SHP77 treated with DMSO at 0.1 percent for 48 hours (cell line): ENCODE data around the gene SIVA1.
"Not testable (repeated sequence)": the region's sequence is repeated elsewhere in the genome, so short reads cannot be mapped to it uniquely, and the experiment has no call there.

Source experiments
- DNase-seq: peaks from one replicate; lab custom pipeline; 2025; lab: John Stamatoyannopoulos, UW

SIVA1 gene

DNA sequence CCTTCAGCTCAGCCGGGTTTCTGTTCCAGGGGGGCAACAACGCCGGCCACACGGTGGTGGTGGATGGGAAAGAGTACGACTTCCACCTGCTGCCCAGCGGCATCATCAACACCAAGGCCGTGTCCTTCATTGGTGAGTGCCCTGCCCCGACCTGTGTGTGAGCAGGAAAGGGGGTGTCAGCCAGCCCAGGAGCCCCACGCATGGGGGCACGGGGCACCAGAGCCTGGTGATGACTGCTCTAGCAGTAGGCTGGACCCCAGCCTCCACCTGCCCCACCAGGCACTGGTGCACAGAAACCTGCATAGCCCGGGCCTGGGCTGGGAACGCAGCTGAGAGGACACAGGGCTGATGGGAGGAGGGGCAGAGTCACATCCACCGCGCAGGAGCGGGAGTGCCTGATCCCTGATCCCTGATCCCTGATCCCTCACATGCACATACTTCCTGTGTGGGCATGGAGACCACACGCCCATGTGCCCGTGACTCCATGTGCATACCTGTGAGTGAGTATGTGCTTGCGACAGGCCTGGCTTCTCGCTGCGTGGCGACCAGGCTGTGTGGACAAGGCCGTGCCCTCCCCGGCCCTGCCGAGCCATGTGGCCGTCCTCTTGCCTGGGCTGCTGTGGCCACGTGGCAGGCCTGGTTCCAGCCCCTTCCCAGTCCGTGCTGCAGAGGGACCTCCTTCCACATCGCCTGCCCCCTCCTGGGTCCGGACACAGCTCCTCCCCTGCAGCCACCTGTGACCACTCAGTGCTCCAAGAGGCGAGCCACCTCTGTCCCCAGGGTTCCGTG lies 17.8 kb upstream of the SIVA1 start:
- DNase-seq: peak; percentile 71

DNA sequence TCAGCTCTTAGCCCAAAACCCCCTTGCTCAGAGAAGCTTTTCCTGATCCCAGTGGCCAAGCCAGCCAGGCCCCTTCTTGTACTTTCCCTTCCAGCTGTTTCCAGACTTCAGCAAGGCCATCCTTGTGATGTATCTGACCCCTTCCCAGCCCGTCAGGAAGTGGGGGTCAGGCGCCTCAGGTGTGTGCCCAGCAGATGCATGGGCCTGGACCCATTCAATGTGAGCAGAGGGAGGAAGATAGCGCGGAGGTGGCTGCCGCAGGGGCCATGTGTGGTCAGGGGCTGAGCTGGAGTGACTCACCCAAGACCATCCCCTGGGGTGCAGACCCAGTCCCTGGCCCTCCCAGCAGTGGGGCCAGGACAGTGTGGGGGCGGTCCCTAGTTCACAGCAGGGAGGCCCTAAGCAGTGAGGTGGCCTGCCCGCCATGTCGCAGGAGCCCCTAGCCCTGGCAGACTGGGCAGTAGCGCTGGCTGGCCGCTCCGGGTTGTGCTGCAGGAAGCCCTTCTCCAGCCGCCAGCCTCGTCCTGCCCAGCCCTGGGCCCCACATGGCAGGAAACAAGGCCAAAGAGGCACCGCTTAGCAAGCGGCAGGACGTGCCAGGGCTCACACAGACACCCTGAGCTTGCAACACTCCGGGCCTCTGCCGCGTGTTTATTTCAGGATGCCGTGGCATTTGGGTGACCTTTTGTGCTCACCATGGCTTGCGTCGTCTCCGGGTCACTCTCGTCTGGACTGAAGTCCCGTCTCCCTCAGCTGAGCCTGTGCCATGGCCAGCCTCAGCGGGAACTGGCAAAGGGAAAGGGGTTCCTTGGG lies 16.9 kb upstream of the SIVA1 start:
- DNase-seq: no peak

DNA sequence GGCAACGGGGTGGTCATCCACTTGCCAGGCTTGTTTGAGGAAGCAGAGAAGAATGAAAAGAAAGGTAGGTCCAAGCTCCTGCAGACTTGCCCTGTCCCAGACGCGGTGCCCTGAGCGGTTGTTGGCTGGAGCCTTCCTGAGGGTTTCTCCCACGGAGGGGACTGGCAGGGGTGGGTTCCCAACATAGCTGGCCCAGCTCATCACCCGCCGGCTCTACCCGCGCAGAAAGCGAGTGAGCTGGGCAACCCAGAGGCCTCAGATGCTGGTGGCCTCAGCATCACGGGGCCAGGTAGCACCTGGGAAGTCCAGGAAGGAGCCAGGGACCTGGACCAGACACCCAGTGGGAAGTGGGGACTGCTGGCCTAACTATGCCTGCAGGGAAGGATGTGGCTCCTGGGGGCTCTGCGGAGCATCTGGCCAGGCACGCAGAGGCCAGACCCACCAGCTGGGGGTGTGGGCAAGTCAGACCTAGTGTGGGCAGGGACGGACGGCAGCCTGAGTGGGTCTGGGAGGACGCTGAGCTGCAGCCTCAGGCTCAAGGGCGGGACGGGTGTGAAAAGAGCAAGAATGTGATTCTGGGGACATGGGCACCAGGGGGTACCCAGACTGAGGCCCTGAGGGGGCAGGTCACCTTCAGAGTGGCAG lies 14.4 kb upstream of the SIVA1 start:
- DNase-seq: no peak

DNA sequence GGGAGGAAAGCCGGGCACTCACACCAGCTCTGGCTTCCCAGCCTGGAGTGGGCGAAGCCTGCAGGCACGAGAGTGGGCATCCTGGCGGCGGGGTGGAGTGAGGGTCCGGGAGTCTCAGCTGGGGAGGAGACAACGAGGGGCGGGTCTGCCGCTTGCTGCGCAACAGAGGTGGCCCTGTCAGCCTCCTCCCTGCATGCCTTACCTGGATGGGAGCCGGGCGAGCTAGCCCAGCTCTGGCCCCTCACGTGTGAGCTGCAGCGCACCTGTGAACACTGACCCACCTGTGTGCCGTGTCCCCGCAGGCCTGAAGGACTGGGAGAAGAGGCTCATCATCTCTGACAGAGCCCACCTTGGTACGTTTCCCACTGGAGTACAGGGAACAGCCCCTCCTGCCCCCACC lies 13.9 kb upstream of the SIVA1 start:
- DNase-seq: no peak

DNA sequence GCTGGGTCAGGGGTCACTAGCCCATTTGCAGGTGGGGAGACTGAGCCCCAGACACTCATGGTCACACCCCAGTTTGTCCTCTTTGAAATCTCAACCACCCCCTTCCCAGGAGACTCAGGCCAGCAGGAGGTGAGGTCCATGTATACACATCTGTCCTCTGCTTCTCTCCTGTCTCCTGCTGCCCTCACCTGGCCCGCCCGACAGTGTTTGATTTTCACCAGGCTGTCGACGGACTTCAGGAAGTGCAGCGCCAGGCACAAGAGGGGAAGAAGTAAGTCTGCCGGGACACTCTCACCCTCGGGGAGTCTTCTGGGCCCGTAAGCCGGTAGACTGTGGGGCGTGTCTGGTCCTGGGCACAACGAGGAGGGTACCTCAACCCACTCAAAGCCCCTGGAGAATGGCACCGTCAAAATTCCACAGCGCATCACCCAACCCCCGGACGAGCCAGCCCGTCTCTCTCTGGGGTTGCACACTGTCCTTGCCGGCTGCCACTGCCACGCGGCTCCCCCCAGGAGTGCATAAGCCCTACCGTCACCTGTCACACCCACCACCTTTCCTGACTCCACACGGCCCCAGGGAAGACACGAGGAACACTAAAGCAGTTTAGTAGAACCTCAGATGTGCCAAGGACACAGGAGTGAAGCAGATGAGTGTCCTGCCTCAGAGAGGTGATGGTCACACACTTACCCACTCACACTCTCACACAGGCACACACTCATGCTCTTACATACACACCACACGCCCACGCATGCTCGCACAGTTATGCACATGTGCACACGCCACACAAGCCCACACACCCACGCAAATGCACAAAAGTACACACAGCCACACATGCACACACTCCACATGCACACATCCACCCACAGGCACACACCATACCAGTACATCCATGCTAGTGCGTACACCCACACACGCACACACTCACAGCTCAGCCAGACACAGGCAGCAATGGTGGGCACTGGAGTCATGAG lies 13.1 kb upstream of the SIVA1 start:
- DNase-seq: no peak

DNA sequence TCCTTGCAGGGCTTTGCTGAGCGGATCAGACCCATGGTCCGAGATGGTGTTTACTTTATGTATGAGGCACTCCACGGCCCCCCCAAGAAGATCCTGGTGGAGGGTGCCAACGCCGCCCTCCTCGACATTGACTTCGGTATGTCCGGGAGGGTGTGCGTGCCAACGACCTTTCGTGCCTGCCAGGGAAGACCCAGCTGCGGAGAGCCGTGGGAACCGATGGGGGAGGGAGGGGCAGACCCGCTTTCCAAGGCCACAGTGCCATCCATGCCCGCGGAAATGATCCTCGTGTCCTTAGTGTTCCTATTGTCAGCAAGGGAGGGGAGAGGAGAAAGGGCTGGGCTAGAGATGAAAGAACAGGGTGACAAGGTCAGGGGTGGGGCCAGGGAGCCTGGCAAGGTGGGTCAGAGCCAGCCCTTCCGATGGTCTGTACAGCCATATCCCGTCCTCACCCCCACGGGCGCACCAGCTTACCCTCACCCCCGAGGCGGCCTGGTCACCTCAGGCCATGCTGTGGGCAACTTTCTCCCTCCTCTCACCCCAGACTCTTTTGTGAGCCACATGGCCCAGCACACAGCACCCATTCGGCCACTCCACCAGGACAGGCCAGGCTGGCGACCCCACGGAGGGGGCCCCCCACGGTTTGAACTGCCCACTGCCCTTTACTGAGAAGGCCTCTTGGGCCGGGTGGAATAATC lies 11.7 kb upstream of the SIVA1 start:
- no peak for DNase-seq

DNA sequence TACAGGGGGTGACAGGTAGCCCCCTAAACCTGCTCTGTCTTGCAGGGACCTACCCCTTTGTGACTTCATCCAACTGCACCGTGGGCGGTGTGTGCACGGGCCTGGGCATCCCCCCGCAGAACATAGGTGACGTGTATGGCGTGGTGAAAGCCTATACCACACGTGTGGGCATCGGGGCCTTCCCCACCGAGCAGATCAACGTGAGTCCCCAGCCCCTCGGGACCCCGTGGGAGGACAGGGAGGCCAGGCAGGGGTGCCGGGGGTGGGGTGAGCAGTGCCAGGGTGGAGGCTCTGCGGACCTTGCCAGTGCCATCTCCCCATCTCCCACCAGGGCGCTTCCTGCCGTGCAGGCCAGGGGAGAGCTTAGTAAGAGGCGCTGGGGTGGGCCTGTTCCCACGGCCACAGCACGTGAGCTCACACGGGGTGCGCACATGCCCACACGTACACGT lies 11.1 kb upstream of the SIVA1 start:
- DNase-seq: no peak

DNA sequence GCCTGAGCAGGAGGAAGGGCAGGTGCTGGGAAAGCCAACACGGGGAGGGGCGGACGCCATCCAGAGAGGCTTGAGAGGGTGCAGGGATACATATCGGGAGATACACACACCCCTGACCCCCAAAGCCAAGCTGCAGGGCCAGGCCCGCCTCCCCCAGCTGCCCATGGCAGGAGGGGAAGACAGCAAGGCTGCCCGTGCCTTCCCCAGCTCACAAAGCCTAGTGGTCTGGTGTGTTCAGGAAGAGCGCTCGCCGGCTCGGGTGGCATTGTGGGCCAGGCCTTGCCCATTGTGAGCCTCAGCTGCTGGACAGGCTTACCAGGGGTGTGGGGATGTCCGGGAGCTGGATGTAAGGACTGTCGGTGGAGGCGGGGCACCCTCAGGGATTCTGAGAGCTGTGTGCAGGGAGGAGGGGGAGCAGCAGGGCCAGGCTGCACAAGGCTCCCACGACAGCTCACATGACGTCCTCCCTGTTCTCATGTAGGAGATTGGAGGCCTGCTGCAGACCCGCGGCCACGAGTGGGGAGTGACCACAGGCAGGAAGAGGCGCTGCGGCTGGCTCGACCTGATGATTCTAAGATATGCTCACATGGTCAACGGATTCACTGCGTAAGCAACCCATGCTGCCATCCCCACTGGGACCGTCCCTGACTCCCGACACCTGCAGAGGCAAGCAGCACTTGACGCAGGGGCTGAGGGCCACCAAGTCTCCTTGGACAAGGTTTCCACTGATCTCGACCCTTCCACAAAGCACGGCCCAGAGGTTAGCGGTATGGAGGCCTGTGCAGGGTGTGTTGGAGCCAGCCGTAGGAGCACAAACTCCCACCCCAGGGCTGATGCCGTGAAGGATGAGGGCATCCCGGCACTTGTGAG lies 10.1 kb upstream of the SIVA1 start:
- DNase-seq: no peak

DNA sequence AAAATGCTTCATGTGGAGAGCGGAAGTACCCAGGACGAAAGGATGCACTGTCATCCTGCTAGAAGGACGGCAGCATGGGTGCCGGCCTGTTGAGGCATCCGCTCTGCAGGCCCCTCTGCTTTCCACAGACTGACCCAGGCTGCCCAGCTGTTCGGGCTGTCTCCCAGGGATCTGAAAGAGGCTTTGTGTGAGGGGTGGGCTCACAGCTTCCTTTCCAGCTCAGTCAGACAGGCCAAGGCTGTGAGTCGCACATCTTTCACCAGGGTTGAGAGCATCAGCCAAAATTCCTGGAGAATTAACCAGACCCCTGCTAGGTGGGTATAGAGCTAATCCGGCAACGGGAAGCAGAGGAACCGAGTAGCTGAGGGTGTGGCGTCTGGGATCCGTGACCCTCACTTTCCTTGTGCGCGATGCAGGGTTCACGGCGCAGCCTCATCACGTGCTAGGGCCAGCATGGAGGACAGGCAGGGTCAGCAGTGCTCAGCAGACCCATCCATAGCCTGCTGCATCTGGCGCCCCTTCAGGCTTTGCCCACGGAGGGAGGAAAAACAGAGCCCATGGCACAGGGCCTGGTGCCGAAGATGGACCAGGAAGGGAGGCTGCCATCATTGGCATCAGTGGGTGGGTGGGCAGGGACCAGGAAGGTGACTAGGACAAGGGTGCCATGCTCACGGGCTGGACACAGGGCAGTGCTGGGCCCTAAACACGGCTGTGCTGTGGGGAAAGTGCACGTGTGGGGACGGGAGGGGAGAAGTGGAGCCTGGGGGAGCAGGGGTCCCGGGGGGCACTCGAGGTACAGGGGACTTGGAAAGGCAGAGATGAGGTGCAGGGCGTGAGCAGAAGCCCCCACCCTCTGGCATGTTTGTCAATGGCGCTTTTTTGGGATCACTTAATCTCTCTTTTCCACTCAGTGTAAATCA lies 9.2 kb upstream of the SIVA1 start:
- DNase-seq: no peak

DNA sequence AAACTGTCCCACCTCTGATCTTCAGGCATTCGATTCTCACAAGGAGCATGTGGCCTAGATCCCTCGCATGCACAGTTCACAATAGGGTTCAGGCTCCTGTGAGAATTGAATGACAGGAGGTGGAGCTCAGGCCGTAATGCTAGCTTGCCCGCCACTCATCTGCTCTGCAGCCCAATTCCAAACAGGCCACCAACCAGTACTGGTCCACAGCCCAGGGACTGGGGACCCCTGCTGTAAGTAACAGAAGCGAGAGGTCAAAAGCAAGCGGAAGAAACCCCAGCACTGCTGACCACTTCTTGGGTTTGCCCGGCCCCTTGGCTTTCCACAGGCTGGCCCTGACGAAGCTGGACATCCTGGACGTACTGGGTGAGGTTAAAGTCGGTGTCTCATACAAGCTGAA lies 8.5 kb upstream of the SIVA1 start:
- no peak for DNase-seq

DNA sequence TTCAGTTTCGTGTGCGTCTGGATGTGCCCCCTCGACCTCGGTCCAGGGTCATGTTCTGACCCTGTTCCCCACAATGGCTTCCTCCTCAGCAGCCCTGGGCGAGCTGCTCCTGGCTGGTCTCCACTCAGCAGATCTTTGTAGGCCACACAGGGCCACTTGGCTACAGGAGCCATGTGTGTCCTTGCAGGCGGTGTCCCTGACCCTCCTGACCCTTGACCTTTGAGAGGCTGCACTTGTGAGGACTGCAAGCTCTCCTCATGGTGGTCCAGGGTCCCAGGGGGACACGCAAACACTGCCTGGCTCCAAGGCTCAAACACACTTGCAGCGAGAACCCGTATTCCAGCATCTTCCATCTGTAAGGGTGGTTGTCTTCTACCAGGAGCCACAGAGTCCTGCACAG lies 7.5 kb upstream of the SIVA1 start:
- DNase-seq: no peak

DNA sequence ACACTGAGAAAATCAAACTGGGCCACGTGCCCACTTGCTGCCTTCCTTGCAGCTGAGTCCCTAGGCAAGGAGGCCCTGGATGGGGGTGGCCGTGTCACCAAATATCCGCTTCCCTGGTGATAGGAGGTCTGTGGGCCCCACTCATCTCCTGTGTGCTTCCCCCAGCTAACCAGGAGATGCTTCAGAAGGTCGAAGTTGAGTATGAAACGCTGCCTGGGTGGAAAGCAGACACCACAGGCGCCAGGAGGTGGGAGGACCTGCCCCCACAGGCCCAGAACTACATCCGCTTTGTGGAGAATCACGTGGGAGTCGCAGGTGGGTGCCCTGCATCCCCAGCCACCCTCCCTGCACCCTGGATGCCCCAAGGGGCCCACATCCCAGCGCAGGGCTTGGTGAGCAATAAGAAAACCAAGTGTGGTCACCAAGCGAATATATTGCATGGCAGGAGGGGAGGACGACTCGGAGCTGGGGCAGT lies 6.8 kb upstream of the SIVA1 start:
- no peak for DNase-seq

DNA sequence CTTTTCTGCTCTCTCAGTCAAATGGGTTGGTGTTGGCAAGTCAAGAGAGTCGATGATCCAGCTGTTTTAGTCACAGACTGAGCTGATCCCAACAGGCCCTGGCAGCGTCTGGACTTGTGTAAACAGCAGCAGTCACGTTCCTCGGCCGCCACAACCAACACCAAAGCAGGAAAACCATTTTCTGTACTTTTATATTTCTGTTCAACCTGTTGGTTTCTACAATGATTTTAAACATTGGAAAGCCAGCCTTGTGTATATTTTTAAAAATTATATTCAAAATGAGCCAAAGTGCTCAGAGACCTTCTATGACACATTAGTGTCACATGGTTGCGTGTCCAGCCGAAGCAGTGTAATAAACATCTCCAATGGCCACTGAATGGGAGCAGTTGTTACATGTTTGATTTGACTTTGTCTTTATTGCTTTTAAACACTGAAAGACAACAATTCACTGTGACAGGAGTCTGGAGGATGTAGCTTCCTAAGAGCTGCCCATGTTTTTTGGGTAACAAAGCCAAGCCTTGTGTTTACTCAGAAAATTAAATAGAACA lies 5.9 kb upstream of the SIVA1 start:
- peak; percentile 26 for DNase-seq

DNA sequence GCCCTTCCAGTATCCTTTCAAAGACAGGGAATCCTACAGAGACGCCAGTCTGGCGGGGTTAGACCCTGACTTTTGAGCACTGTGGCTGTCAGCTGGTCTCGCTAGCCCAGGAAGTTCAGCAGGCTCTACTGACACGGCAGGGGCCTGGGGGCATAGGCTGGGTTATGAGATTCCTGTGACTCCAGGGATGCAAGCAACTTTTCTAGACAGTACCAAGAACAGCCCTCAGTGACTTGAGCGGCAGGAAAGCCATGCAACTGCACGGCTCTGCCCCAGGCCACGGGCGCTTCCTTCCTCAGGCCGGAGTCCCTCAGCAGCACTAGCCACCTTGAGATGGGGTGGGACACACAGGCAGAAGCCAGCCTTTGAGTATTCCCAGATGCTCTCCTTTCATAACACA lies 5.1 kb upstream of the SIVA1 start:
- no peak for DNase-seq

DNA sequence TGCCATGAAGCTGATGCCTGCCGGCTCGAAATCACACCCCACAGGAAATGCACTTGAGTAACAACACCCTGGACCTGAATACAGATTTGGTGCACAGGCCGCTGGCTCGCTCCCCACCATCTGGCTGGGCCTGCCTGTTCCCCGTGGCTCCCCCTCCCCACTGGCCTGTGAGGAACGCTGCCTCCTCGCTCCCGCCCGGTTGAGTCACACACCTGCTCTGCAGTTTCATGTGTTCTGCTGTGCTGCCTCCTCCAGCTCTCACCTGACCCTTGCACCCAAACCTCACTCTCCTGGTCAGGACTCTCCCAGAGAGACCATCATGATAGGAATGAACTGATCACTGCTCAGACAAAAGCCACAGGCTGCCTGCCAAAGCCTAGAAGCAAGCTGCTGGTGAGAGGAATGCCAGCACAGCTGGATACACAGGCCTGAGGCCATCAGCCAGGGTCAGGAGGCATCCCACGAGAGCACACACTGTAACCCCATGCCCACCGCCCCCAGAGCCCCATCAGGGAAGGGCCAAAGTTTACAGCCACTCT lies 3.8 kb upstream of the SIVA1 start:
- DNase-seq: peak; percentile 17

DNA sequence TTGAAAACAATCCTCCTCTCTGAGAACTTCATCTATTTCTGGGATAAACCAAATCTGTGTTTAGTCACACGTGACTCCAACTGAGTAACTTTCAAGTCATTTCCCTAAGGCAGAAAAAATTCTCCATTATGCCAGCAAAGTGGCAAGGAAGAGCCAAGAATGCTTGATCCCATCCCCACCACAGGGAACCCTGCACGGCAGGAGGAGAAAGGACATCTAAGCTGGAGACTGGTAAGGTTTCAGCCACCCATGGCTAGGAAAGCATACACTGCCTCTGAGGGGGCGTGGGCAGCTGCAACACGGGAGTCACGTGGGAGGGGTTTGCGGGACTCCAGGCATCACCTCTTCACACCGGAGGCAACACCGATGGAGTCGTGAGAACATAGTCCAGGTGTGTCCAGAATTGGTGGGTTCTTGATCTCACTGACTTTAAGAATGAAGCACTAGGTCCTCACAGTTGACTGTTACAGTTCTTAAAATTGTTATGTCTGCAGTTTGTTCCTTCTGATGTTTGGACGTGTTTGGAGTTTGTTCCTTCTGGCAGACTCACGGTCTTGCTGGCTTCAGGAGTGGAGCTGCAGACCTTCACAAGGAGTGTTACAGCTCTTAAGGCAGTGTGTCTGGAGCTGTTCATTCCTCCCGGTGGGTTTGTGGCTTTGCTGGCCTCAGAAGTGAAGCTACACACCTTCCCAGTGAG lies 2.7 kb upstream of the SIVA1 start:
- no peak for DNase-seq

DNA sequence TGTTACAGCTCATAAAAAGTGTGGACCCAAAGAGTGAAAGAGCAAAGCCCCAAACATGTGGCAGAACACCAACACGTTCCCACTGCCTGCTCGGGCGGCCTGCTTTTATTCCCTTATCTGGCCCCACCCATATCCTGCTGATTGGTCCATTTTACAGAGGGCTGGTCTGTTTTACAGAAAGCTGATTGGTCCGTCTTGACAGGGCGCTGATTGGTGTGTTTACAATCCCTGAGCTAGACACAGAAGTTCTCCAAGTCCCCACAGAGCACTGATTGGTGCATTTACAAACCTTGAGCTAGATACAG lies 2.2 kb upstream of the SIVA1 start:
- DNase-seq: not testable (repeated sequence)
